Mononuclear cell (primary cell): ENCODE measurements around the gene CCIN. TPM values are rescaled to one million over a fixed set of nuclear protein-coding genes. Genes with fewer than 3 reads are reported as not detected.
A peak's percentile ranks its signal among the peaks of the same experiment; 100 is the strongest.

Experiments used
- H3K27me3 ChIP-seq: 2 replicates; pipeline ENCODE4 v1.6.0; 2011; ENCODE audit warnings: low read length, control low read depth; ENCODE audit not compliant: insufficient read depth
- H3K4me1 ChIP-seq: 2 replicates; pipeline ENCODE4 v1.5.1; 2011; ENCODE audit warnings: mild to moderate bottlenecking, low read length, control low read depth; ENCODE audit not compliant: insufficient read depth
- H3K4me3 ChIP-seq: 2 replicates; pipeline ENCODE4 v1.5.1; 2011; ENCODE audit warnings: mild to moderate bottlenecking, low read length, moderate library complexity
- H3K9me3 ChIP-seq: 2 replicates; pipeline ENCODE4 v1.5.1; 2011; ENCODE audit warnings: low read depth, mild to moderate bottlenecking, control low read depth, low read length
- total RNA-seq: library from RNA; depleted of rRNA; stranded (reverse); fragments of >200 nt; gene quantifications from one replicate; pipeline ENCODE4 v1.2.3, GENCODE V29; 2012

Gene CCIN
- total RNA-seq, 1 donor: 1.0 TPM

GRCh38 chr9:36187414-36187813 is 18.2 kb downstream of the CCIN start:
- Histone ChIP-seq H3K4me3 (no peak overlapping the region), H3K27me3 (no peaks in the 10 kb centered on the region), H3K4me1 (peaks cover 17% of the 10 kb centered on the region), H3K9me3 (no peaks in the 10 kb centered on the region)

- H3K4me3 ChIP-seq: no peak overlapping the region
- H3K27me3 ChIP-seq: no peaks in the 10 kb centered on the region
- no peaks in the 10 kb centered on the region for H3K9me3 ChIP-seq
- H3K4me1 ChIP-seq: peaks cover 25% of the 10 kb centered on the region
These were observed 19.0 kb downstream of the CCIN start for GRCh38 chr9:36188212-36188611.

GRCh38 chr9:36189976-36190375 is 20.8 kb downstream of the CCIN start:
- Histone ChIP-seq H3K27me3 (no peaks in the 10 kb centered on the region), H3K9me3 (no peaks in the 10 kb centered on the region), H3K4me3 (peak overlapping the region; percentile 82), H3K4me1 (peaks cover 39% of the 10 kb centered on the region)

GRCh38 chr9:36190388-36191289 is 21.5 kb downstream of the CCIN start, which contains the start of gene CLTA:
CLTA (plus strand) TSS chr9:36190921; CDS start chr9:36191057, 136 bp downstream.
- peaks cover 39% of the 10 kb centered on the region for H3K4me1 ChIP-seq
- H3K4me3 ChIP-seq: peak within 1 kb of the TSS; percentile 82
- H3K27me3 ChIP-seq: no peaks in the 10 kb centered on the region
- no peaks in the 10 kb centered on the region for H3K9me3 ChIP-seq

GRCh38 chr9:36191290-36191645 is 22.1 kb downstream of the CCIN start:
- peak overlapping the region; percentile 82 for H3K4me3 ChIP-seq
- peaks cover 39% of the 10 kb centered on the region for H3K4me1 ChIP-seq
- no peaks in the 10 kb centered on the region for H3K9me3 ChIP-seq
- no peaks in the 10 kb centered on the region for H3K27me3 ChIP-seq

- Histone ChIP-seq H3K4me1 (peaks cover 39% of the 10 kb centered on the region), H3K27me3 (no peaks in the 10 kb centered on the region), H3K9me3 (no peaks in the 10 kb centered on the region), H3K4me3 (peak overlapping the region; percentile 82)
These were observed 22.5 kb downstream of the CCIN start for GRCh38 chr9:36191686-36192085.

- Histone ChIP-seq H3K4me3 (peak overlapping the region; percentile 82), H3K4me1 (peaks cover 42% of the 10 kb centered on the region), H3K9me3 (no peaks in the 10 kb centered on the region), H3K27me3 (no peaks in the 10 kb centered on the region)
These were observed 23.0 kb downstream of the CCIN start for GRCh38 chr9:36192196-36192595.

DNA sequence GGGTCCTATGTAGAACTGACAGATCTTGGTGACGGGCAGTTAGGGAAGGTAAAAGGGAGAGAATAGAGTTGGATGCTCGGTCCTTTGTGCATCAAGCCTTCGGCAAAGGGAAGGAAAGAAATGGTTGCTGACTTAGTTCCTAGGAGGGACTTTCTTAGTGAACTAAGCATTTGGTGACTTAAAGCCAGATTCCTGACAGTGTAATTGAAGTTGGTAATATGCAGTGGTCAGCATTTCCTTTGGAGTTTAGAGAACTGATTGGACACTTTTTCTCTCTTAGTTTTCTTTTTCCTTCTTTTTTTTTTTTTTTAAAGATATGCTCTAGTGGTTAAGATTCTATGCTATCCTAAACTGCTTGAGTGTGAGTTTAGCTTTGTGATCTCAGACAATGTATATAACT is 23.8 kb downstream of the CCIN start:
- Histone ChIP-seq H3K9me3 (no peaks in the 10 kb centered on the region), H3K4me3 (no peak overlapping the region), H3K4me1 (peaks cover 42% of the 10 kb centered on the region), H3K27me3 (no peaks in the 10 kb centered on the region)

DNA sequence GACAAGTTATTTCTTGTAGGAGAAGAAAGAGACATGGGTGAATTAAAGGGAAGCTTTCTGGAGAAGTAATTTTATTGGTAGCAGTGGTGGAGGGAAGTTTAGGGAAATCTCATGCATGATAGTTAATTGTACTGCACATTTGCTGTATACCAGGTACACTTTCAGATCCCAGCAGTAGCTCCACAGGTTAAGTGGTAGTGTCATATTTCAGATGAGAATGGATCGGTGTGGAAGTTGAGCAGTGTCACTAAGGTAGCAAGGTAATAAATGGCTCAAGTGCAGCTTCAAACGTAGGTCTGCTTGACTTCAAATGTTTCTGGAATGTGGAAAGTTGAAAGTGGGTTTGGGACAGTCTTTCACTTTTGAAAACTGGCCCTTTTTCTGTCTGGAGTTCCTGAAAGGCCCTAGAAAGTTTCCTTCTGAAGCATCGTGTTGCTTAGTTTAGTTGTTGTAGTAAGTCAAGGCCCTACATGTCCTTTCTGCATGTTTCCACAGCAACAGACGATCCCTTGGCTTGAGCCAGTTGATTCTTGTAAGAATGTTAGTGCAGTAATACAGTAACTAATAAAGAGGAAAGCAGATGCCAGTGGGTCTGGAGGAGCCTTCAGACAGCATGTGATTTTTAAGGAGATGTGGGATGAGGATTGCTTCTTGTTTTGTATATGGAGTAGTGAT is 25.3 kb downstream of the CCIN start:
- peaks cover 42% of the 10 kb centered on the region for H3K4me1 ChIP-seq
- no peaks in the 10 kb centered on the region for H3K9me3 ChIP-seq
- H3K27me3 ChIP-seq: no peaks in the 10 kb centered on the region
- no peak overlapping the region for H3K4me3 ChIP-seq

DNA sequence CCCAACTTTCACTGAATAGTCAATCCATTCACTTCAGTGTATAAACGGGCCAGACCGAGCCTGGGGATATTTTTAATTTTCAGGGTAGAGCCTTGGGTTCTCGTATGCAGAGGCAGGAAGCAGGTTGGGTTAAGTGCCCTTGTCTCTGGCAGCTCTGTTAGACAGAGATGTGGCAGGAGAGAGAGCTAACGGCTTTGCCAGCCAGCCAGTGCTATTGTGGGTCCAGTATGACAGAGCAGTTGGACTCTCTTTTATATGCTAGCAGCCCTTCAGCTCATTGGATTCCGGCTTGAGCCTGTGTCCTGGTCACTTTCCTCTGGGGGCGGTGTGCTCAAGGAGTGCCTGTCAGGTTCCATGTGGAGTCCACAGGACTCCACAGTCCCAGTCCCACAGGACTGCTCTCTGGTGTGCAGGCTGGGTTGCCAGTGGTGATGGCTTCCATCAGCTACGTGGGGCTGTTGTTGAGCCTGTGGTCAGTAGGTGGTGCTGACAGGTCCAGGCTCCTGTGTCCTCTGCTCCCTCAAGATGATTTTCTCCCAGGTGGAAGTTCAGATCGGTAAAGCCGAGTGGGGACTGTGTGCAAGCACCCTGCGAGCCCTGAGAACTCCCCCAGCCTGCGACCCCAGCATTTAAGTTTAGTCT is 35.8 kb downstream of the CCIN start:
- H3K27me3 ChIP-seq: no peaks in the 10 kb centered on the region
- H3K4me3 ChIP-seq: no peak overlapping the region
- H3K4me1 ChIP-seq: peaks cover 9% of the 10 kb centered on the region
- no peaks in the 10 kb centered on the region for H3K9me3 ChIP-seq

DNA sequence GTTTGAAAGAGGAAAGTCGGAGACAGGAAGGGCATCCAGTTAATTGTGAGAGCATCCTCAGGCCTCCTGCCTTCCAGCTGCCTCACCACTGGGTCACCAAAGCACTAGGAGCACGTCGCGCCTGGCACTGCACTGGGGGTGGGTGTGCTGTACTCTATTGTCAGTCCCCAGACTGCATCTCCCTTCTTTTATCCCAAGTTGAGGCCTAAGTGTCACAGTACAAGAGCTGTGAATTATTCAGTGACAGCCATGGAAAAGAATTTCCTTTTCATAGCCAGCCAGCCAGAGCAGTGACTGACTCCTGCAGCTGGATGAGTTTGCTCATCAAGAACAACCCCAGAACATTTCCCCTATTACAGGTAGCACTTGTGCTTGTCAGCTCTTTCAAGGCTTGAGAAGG is 37.8 kb downstream of the CCIN start:
- peaks cover 9% of the 10 kb centered on the region for H3K4me1 ChIP-seq
- no peak overlapping the region for H3K4me3 ChIP-seq
- no peaks in the 10 kb centered on the region for H3K9me3 ChIP-seq
- H3K27me3 ChIP-seq: no peaks in the 10 kb centered on the region

- peaks cover 9% of the 10 kb centered on the region for H3K4me1 ChIP-seq
- H3K9me3 ChIP-seq: no peaks in the 10 kb centered on the region
- no peaks in the 10 kb centered on the region for H3K27me3 ChIP-seq
- no peak overlapping the region for H3K4me3 ChIP-seq
These were observed 38.4 kb downstream of the CCIN start for GRCh38 chr9:36207546-36208012.

DNA sequence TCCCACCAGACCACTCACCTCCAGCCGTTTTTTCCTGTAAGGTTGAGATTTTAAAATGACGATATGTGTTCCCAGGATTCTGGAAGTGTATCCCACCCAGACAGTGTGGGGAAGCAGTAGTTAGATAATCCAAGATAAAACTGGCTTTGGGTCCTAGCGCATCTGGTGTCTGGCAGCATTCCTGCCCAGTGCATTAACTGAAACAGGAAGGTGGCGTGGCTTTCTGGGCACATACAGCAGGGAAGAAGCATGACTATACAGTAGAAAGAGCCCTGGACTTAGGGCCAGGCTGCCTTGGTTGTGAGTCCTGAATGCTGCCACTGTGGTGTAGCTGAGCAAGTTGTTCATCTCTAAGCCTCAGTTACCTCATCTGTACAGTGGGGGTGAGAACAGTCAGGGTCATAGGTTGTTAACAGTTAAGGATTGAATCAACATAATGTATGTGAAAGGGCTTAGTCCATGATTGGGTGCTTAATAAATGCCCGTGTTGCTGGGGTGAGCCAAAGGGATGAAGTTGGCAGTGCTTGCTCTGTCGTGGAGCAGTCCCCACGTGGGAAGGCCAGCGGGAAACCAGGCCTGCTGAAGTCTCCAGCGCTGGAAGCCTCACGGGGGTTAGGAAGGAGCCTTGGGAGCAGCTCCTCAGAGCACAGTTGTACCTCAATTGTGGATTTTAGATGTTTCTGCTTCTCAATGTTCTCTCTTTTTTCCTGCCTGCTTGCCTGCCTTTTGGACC is 39.5 kb downstream of the CCIN start:
- H3K4me3 ChIP-seq: no peak overlapping the region
- H3K4me1 ChIP-seq: peaks cover 9% of the 10 kb centered on the region
- no peaks in the 10 kb centered on the region for H3K9me3 ChIP-seq
- no peaks in the 10 kb centered on the region for H3K27me3 ChIP-seq

DNA sequence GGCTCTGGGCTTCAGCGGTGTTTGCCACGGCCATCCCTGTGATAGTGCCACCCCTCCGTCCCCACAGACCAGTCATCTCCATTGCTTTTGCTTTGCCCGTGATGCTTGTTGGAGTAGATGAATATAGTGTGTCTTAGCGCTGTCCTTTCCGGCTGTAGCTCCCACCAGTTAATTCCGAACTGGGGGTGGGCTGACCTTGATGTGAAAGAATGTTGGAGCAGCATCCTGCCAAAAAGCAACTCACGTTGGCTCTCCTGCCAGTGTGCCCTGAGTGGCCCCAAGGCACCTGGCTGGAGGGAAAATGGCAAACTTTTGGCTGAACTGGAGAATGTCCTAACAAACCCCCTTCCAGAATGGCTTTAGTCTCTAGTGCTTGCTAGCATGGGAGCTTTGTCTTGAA is 41.5 kb downstream of the CCIN start:
- Histone ChIP-seq H3K27me3 (no peaks in the 10 kb centered on the region), H3K4me3 (no peak overlapping the region), H3K4me1 (peaks cover 9% of the 10 kb centered on the region), H3K9me3 (no peaks in the 10 kb centered on the region)
